Measurements from ENCODE around the gene HMSD. TPM values are rescaled to one million over a fixed set of nuclear protein-coding genes. Genes with fewer than 3 reads are reported as not detected.
A peak's percentile ranks its signal among the peaks of the same experiment; 100 is the strongest.

HMSD gene
- polyA plus RNA-seq (2013, experiment 1 of 2) = 0.90 TPM
- polyA plus RNA-seq (2013, experiment 2 of 2) = 1.5 TPM

DNA sequence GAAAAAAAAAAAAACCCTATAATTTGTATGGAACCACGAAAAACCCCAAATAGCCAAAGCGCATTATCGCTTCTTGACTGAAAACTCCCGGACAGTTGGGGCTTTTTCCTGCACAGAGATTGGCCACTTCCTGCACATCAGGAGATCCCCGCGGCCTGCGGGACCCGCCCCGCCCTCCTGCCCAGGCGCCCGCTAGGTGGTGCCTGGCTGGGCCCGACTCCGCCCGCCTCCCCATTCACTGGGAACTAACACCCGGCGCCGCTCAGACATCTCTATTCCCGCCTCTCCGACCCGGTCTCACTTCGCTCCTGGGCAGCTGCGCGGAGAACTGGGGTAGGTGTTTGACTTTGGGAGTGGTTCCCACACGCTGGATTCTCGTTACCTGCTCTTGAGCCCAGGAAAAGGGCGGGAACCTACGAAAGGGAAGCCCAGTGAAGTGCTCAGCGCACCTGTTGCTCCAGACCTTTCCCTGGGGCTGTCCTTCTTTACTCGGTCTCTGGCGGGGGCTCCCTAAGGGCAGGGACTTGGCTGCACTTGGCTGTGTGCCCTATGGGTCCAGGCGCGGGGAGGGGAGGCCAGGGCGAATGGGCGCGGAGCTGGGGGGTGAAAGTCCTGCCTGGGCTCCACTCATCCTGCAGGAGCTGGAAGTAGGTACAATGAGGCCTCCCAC lies at the start of gene HMSD:
Gene HMSD, plus strand, starts transcription at position 234 of the 670 bp plus-strand sequence. CDS start 4,155 bp downstream, outside the sequence.
- Histone ChIP-seq H3K9me3 (ENCODE audit: insufficient read depth, low read depth, low read length) (no peaks in the 10 kb centered on the region), H3K27me3 (ENCODE audit: insufficient read depth, low read length) (peaks cover 29% of the 10 kb centered on the region; the same call in 1 of the 2 replicates), H3K27ac (ENCODE audit: low read depth, low read length) (no peak within 1 kb of the TSS), H3K9ac (ENCODE audit: low read depth, low read length) (peak within 1 kb of the TSS; percentile 51), H3K36me3 (ENCODE audit: insufficient read depth, low read length) (no peaks in the 10 kb centered on the region), H3K4me3 (ENCODE audit: low read length) (peak within 1 kb of the TSS; percentile 61), H3K4me1 (ENCODE audit: insufficient read depth, low read length) (peaks cover 6% of the 10 kb centered on the region; the same call in 1 of the 2 replicates)
- 7% methylated on average over 35 of the region's 35 CpGs for WGBS

GRCh38 chr18:63903851-63904570 lies 45.1 kb upstream of the HMSD start:
- WGBS = 93% methylated on average over 1 of the region's 1 CpG
- no peaks in the 10 kb centered on the region for H3K36me3 ChIP-seq (ENCODE audit: insufficient read depth, low read length)
- H3K4me3 ChIP-seq (ENCODE audit: low read length) = no peak overlapping the region
- H3K9me3 ChIP-seq (ENCODE audit: insufficient read depth, low read depth, low read length) = no peaks in the 10 kb centered on the region
- no peak overlapping the region for H3K27ac ChIP-seq (ENCODE audit: low read depth, low read length)
- no peaks in the 10 kb centered on the region; the same call in 1 of the 2 replicates for H3K4me1 ChIP-seq (ENCODE audit: insufficient read depth, low read length)
- no peak overlapping the region for H3K9ac ChIP-seq (ENCODE audit: low read depth, low read length)
- no peaks in the 10 kb centered on the region for H3K27me3 ChIP-seq (ENCODE audit: insufficient read depth, low read length)

DNA sequence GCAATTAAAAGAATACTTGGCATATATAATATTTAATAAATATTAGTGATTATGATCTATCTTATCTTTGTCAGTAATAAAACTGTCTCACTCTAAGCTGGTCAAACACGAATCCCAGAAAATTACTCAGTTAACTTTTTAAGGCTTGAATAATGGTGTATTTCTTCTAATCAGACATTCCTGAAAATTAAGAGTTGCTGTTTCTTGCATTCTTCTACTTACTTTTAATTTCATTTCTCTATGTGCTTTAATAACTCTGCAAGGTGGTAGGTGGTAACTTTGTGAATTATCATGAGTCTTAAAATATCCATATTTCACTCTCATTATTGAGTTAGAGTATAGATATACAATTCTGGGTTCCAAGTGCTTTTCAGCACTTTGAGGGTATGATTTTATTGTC lies 44.4 kb upstream of the HMSD start:
- H3K36me3 ChIP-seq (ENCODE audit: insufficient read depth, low read length) = no peaks in the 10 kb centered on the region
- H3K27ac ChIP-seq (ENCODE audit: low read depth, low read length) = no peak overlapping the region
- no CpG with 5 or more reads among the region's 1 CpG for WGBS
- H3K27me3 ChIP-seq (ENCODE audit: insufficient read depth, low read length) = no peaks in the 10 kb centered on the region
- H3K4me1 ChIP-seq (ENCODE audit: insufficient read depth, low read length) = no peaks in the 10 kb centered on the region; the same call in 1 of the 2 replicates
- no peak overlapping the region for H3K9ac ChIP-seq (ENCODE audit: low read depth, low read length)
- no peak overlapping the region for H3K4me3 ChIP-seq (ENCODE audit: low read length)
- H3K9me3 ChIP-seq (ENCODE audit: insufficient read depth, low read depth, low read length) = no peaks in the 10 kb centered on the region

GRCh38 chr18:63905361-63905760 lies 43.7 kb upstream of the HMSD start:
- Histone ChIP-seq H3K9me3 (ENCODE audit: insufficient read depth, low read depth, low read length) (no peaks in the 10 kb centered on the region), H3K9ac (ENCODE audit: low read depth, low read length) (no peak overlapping the region), H3K27ac (ENCODE audit: low read depth, low read length) (no peak overlapping the region), H3K36me3 (ENCODE audit: insufficient read depth, low read length) (no peaks in the 10 kb centered on the region), H3K4me3 (ENCODE audit: low read length) (no peak overlapping the region), H3K27me3 (ENCODE audit: insufficient read depth, low read length) (no peaks in the 10 kb centered on the region), H3K4me1 (ENCODE audit: insufficient read depth, low read length) (no peaks in the 10 kb centered on the region; the same call in 1 of the 2 replicates)
- 93% methylated on average over 2 of the region's 2 CpGs for WGBS

DNA sequence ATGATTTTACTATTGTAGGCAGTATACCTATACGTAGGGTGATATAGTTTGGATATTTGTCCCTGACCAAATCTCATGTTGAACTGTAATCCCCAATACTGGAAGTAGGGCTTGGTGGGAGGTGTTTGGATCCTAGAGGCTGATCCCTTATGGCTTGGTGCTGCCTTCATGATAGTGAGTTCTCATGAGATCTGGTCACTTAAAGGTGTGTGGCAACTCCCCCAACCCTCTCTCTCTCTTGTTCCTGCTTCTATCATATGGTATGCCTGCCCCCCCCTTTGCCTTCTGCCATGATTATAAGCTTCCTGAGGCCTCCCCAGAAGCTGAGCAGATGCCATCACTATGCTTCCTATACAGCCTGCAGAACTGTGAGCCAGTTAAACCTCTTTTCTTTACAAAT lies 43.0 kb upstream of the HMSD start:
- no peaks in the 10 kb centered on the region for H3K9me3 ChIP-seq (ENCODE audit: insufficient read depth, low read depth, low read length)
- no peak overlapping the region for H3K9ac ChIP-seq (ENCODE audit: low read depth, low read length)
- H3K27ac ChIP-seq (ENCODE audit: low read depth, low read length) = no peak overlapping the region
- H3K4me1 ChIP-seq (ENCODE audit: insufficient read depth, low read length) = no peaks in the 10 kb centered on the region; the same call in 1 of the 2 replicates
- H3K36me3 ChIP-seq (ENCODE audit: insufficient read depth, low read length) = no peaks in the 10 kb centered on the region
- H3K27me3 ChIP-seq (ENCODE audit: insufficient read depth, low read length) = no peaks in the 10 kb centered on the region
- WGBS = 90% methylated on average over 1 of the region's 1 CpG
- H3K4me3 ChIP-seq (ENCODE audit: low read length) = no peak overlapping the region

DNA sequence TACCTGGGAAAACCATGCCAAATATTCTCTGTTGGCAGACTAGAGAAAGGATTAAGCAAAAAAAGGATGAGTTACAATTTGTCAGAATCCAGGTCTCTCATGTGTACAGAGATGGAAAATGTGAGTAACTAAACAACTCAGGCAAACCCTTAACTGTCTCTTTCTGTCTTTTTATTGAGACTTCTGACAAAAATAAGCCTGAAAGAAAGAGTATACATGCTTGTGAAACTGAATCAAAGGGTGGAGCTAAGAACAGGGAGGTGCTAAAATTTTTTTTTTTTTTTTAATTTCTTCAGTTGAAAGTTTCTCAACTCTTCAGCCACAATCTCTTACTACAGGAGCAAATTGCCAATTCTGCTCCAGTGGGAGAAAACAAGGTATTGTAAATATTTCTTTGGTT lies 41.4 kb upstream of the HMSD start, which contains the start of gene SERPINB10:
Gene SERPINB10, plus strand, starts transcription at position 295 of the 400 bp plus-strand sequence. CDS start 7,553 bp downstream, outside the sequence.
- no peaks in the 10 kb centered on the region; the same call in 1 of the 2 replicates for H3K4me1 ChIP-seq (ENCODE audit: insufficient read depth, low read length)
- H3K27ac ChIP-seq (ENCODE audit: low read depth, low read length) = no peak within 1 kb of the TSS
- no peaks in the 10 kb centered on the region for H3K36me3 ChIP-seq (ENCODE audit: insufficient read depth, low read length)
- H3K9me3 ChIP-seq (ENCODE audit: insufficient read depth, low read depth, low read length) = no peaks in the 10 kb centered on the region
- H3K4me3 ChIP-seq (ENCODE audit: low read length) = no peak within 1 kb of the TSS
- no peaks in the 10 kb centered on the region for H3K27me3 ChIP-seq (ENCODE audit: insufficient read depth, low read length)
- H3K9ac ChIP-seq (ENCODE audit: low read depth, low read length) = no peak within 1 kb of the TSS

GRCh38 chr18:63908858-63909257 lies 40.2 kb upstream of the HMSD start:
- Histone ChIP-seq H3K27ac (ENCODE audit: low read depth, low read length) (no peak overlapping the region), H3K4me3 (ENCODE audit: low read length) (no peak overlapping the region), H3K27me3 (ENCODE audit: insufficient read depth, low read length) (no peaks in the 10 kb centered on the region), H3K4me1 (ENCODE audit: insufficient read depth, low read length) (no peaks in the 10 kb centered on the region; the same call in 1 of the 2 replicates), H3K9me3 (ENCODE audit: insufficient read depth, low read depth, low read length) (no peaks in the 10 kb centered on the region), H3K36me3 (ENCODE audit: insufficient read depth, low read length) (no peaks in the 10 kb centered on the region), H3K9ac (ENCODE audit: low read depth, low read length) (no peak overlapping the region)
- WGBS = 100% methylated on average over 1 of the region's 1 CpG

GRCh38 chr18:63909870-63910269 lies 39.2 kb upstream of the HMSD start:
- WGBS = no CpG with 5 or more reads among the region's 2 CpGs
- Histone ChIP-seq H3K36me3 (ENCODE audit: insufficient read depth, low read length) (no peaks in the 10 kb centered on the region), H3K9ac (ENCODE audit: low read depth, low read length) (no peak overlapping the region), H3K4me1 (ENCODE audit: insufficient read depth, low read length) (no peaks in the 10 kb centered on the region; the same call in 1 of the 2 replicates), H3K27me3 (ENCODE audit: insufficient read depth, low read length) (no peaks in the 10 kb centered on the region), H3K9me3 (ENCODE audit: insufficient read depth, low read depth, low read length) (no peaks in the 10 kb centered on the region), H3K27ac (ENCODE audit: low read depth, low read length) (no peak overlapping the region), H3K4me3 (ENCODE audit: low read length) (no peak overlapping the region)

DNA sequence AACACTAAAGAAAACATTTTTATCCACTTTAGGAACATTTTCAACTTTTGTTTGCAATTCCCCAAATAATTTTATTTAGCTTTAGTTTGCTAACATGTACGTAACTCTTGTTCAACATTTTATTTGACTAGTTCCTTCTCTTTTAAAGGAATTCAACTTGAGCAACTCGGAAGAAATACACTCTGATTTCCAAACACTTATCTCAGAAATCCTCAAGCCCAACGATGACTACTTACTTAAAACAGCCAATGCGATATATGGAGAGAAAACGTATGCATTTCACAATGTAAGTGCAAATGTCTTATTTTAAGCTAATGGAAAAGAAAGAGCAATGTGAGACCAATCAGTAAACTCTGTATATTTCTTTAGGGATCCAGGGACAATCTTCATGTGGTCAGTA lies 31.3 kb upstream of the HMSD start:
- Histone ChIP-seq H3K36me3 (ENCODE audit: insufficient read depth, low read length) (no peaks in the 10 kb centered on the region), H3K27me3 (ENCODE audit: insufficient read depth, low read length) (no peaks in the 10 kb centered on the region), H3K4me1 (ENCODE audit: insufficient read depth, low read length) (no peaks in the 10 kb centered on the region), H3K4me3 (ENCODE audit: low read length) (no peak overlapping the region), H3K27ac (ENCODE audit: low read depth, low read length) (no peak overlapping the region), H3K9me3 (ENCODE audit: insufficient read depth, low read depth, low read length) (no peaks in the 10 kb centered on the region), H3K9ac (ENCODE audit: low read depth, low read length) (no peak overlapping the region)
- WGBS = 98% methylated on average over 5 of the region's 5 CpGs

DNA sequence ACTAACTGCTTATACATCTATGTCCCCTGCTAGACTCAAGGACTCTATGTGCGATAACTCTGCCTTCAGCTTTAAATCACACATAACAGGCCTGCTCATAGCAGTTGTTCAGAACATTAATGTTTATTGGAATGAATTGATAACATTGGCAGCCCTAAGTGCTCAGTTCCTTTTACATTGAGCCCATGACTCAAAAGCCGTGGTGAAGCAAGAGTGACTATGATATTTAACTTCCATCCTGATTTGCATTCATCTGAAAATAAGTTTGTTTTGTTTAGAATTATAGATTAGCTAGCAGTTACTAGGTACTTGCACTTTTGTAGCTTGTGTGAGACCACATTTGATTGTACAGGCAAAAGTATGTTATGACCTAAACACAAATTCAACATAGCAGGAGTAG lies 27.1 kb upstream of the HMSD start:
- no peak overlapping the region for H3K27ac ChIP-seq (ENCODE audit: low read depth, low read length)
- 96% methylated on average over 2 of the region's 2 CpGs for WGBS
- no peaks in the 10 kb centered on the region for H3K9me3 ChIP-seq (ENCODE audit: insufficient read depth, low read depth, low read length)
- no peaks in the 10 kb centered on the region for H3K4me1 ChIP-seq (ENCODE audit: insufficient read depth, low read length)
- H3K9ac ChIP-seq (ENCODE audit: low read depth, low read length) = no peak overlapping the region
- H3K4me3 ChIP-seq (ENCODE audit: low read length) = no peak overlapping the region
- H3K36me3 ChIP-seq (ENCODE audit: insufficient read depth, low read length) = no peaks in the 10 kb centered on the region
- H3K27me3 ChIP-seq (ENCODE audit: insufficient read depth, low read length) = no peaks in the 10 kb centered on the region

GRCh38 chr18:63924551-63924950 lies 24.6 kb upstream of the HMSD start:
- Histone ChIP-seq H3K4me3 (ENCODE audit: low read length) (no peak overlapping the region), H3K27ac (ENCODE audit: low read depth, low read length) (no peak overlapping the region), H3K9ac (ENCODE audit: low read depth, low read length) (no peak overlapping the region), H3K9me3 (ENCODE audit: insufficient read depth, low read depth, low read length) (no peaks in the 10 kb centered on the region), H3K36me3 (ENCODE audit: insufficient read depth, low read length) (no peaks in the 10 kb centered on the region), H3K27me3 (ENCODE audit: insufficient read depth, low read length) (no peaks in the 10 kb centered on the region), H3K4me1 (ENCODE audit: insufficient read depth, low read length) (no peaks in the 10 kb centered on the region)
- 100% methylated on average over 1 of the region's 1 CpG for WGBS
